HCT116 (cell line): ENCODE results near the gene OTUB2. TPM values are rescaled to one million over a fixed set of nuclear protein-coding genes. Genes with fewer than 3 reads are reported as not detected.

Experiments used
- ATAC-seq: fragments of 200-7000 bp; cut with Tn5 transposase; 2 replicates; pipeline ENCODE4 v1.9.1; 2020; ENCODE audit warnings: mild to moderate bottlenecking, moderate library complexity
- BruUV-seq: library from RNA; stranded (reverse); fragments of 400-500 nt; replicated peaks from 2 replicates; lab custom pipeline; 2021; lab: Mats Ljungman, UMichigan
- CTCF ChIA-PET: fragments of 300-600 bp; sonication (Branson Sonifier 250); formaldehyde crosslinking; loops from one replicate; lab custom pipeline; 2021; ENCODE audit warnings: antibody characterized with exemption; lab: Charles Lee
- POLR2A ChIA-PET: fragments of 300-600, 350-600 bp; sonication (Branson Sonifier 250); formaldehyde crosslinking; loops from one replicate; lab custom pipeline; 2021; ENCODE audit warnings: antibody characterized with exemption; lab: Charles Lee
- RAD21 ChIA-PET, 2 experiments: fragments of 300-600 bp; sonication (Branson Sonifier 250); formaldehyde crosslinking; loops; one replicate each; lab custom pipeline; 2023; ENCODE audit warnings: low total read pairs in 2 of 2; ENCODE audit not compliant: uncharacterized antibody in 2 of 2, unreplicated experiment in 2 of 2, low non-redundant PET in 1 of 2; lab: Charles Lee
- DNase-seq: peaks from one replicate; pipeline ENCODE4 v3.0.0-alpha.2; 2010; ENCODE audit warnings: low read depth, low spot score
- H2AFZ ChIP-seq: fragments of 200-600 bp; shearing (Covaris generic), sonication (generic); 2 replicates; pipeline ENCODE4 v1.6.1; 2017; ENCODE audit warnings: low read depth, mixed run types, mixed read lengths, antibody characterized with exemption, low read length; ENCODE audit not compliant: poor library complexity, severe bottlenecking
- H3K27ac ChIP-seq: 2 replicates; pipeline ENCODE4 v1.5.1; 2012; ENCODE audit warnings: low read depth, low read length
- H3K27me3 ChIP-seq: fragments of 200-600 bp; sonication (generic); 2 replicates; pipeline ENCODE4 v1.6.1; 2016; ENCODE audit warnings: mixed run types, low read length, mixed read lengths; ENCODE audit not compliant: insufficient read depth
- H3K36me3 ChIP-seq, 2 experiments: fragments of 200-500 bp in 1 of 2; fragments of 200-600 bp in 1 of 2; sonication (Bioruptor generic) in 1 of 2; sonication (generic) in 1 of 2; 2 replicates each; pipeline versions ENCODE4 v1.5.1 to v1.6.1; 2014 to 2016; ENCODE audit warnings: low read length in 2 of 2, inconsistent platforms in 1 of 2, mixed read lengths in 1 of 2, mixed run types in 1 of 2; ENCODE audit not compliant: insufficient read depth in 2 of 2, control insufficient read depth in 1 of 2
- H3K4me1 ChIP-seq, 2 experiments: fragments of 200-600 bp in 1 of 2; sonication (generic) in 1 of 2; 2 replicates each; pipeline versions ENCODE4 v1.5.1 to v1.6.1; 2012 to 2017; ENCODE audit warnings: low read length in 2 of 2, inconsistent platforms in 1 of 2, mild to moderate bottlenecking in 1 of 2, mixed read lengths in 1 of 2, mixed run types in 1 of 2, moderate library complexity in 1 of 2; ENCODE audit not compliant: insufficient read depth in 2 of 2, control insufficient read depth in 1 of 2
- H3K4me2 ChIP-seq: fragments of 200-600 bp; sonication (generic); 2 replicates; pipeline ENCODE4 v1.6.1; 2017; ENCODE audit warnings: mixed run types, low read length, mixed read lengths
- H3K4me3 ChIP-seq, 2 experiments: fragments of 200-600 bp in 1 of 2; sonication (generic) in 1 of 2; replicated peaks in 1 of 2; 2 replicates each; pipeline ENCODE4 v1.5.1; 2011 to 2016; ENCODE audit warnings: low read length in 2 of 2, control low read depth in 1 of 2, low read depth in 1 of 2, mild to moderate bottlenecking in 1 of 2, mixed read lengths in 1 of 2, mixed run types in 1 of 2
- H3K79me2 ChIP-seq: fragments of 200-600 bp; sonication (generic); 2 replicates; pipeline ENCODE4 v1.6.1; 2017; ENCODE audit warnings: mild to moderate bottlenecking, mixed run types, low read length, moderate library complexity, mixed read lengths; ENCODE audit not compliant: insufficient read depth
- H3K9ac ChIP-seq: fragments of 200-600 bp; sonication (generic); 2 replicates; pipeline ENCODE4 v1.6.1; 2016; ENCODE audit warnings: low read length, mixed read lengths
- H3K9me2 ChIP-seq: fragments of 200-600 bp; sonication (generic), shearing (Covaris generic); 2 replicates; pipeline ENCODE4 v1.6.1; 2017; ENCODE audit warnings: mixed run types, mild to moderate bottlenecking, moderate library complexity; ENCODE audit not compliant: insufficient read depth
- H3K9me3 ChIP-seq, 2 experiments: fragments of 200-500 bp in 1 of 2; fragments of 200-600 bp in 1 of 2; sonication (Bioruptor generic) in 1 of 2; sonication (generic) in 1 of 2; 2 replicates each; pipeline ENCODE4 v1.6.1; 2014 to 2017; ENCODE audit warnings: low read length in 2 of 2, mixed read lengths in 2 of 2, inconsistent platforms in 1 of 2, low read depth in 1 of 2, mild to moderate bottlenecking in 1 of 2, mixed run types in 1 of 2, moderate library complexity in 1 of 2; ENCODE audit not compliant: control insufficient read depth in 1 of 2, insufficient read depth in 1 of 2
- H4K20me1 ChIP-seq: fragments of 200-600 bp; sonication (generic), shearing (Covaris generic); 2 replicates; pipeline ENCODE4 v1.6.1; 2017; ENCODE audit warnings: mixed run types, mild to moderate bottlenecking, moderate library complexity; ENCODE audit not compliant: insufficient read depth
- ATF3 ChIP-seq: IDR thresholded peaks from 2 replicates; pipeline ENCODE4 v1.6.1; 2012
- CBX3 ChIP-seq: IDR thresholded peaks from 2 replicates; pipeline ENCODE4 v1.6.1; 2012; ENCODE audit warnings: low read depth
- CEBPB ChIP-seq: IDR thresholded peaks from 2 replicates; pipeline ENCODE4 v1.6.1; 2012; ENCODE audit warnings: low read depth
- EGR1 ChIP-seq: IDR thresholded peaks from 2 replicates; pipeline ENCODE4 v1.6.1; 2012; ENCODE audit warnings: low read depth
- EZH2phosphoT487 ChIP-seq: fragments of 200-600 bp; IDR thresholded peaks from 2 replicates; pipeline ENCODE4 v1.6.1; 2018; ENCODE audit warnings: antibody characterized with exemption, borderline replicate concordance
- POLR2A ChIP-seq: IDR thresholded peaks from 2 replicates; pipeline ENCODE4 v1.7.0; 2011; ENCODE audit warnings: borderline replicate concordance; ENCODE audit not compliant: insufficient read depth, insufficient read length; ENCODE audit errors: extremely low read depth
- RAD21 ChIP-seq: IDR thresholded peaks from 2 replicates; pipeline ENCODE4 v1.6.1; 2012; ENCODE audit warnings: low read depth, mild to moderate bottlenecking
- SIN3A ChIP-seq: IDR thresholded peaks from 2 replicates; pipeline ENCODE4 v1.6.1; 2012; ENCODE audit warnings: low read depth
- SP1 ChIP-seq: IDR thresholded peaks from 2 replicates; pipeline ENCODE4 v1.6.1; 2012; ENCODE audit warnings: low read depth
- SRF ChIP-seq: IDR thresholded peaks from 2 replicates; pipeline ENCODE4 v1.6.1; 2012; ENCODE audit warnings: low read depth
- ZBTB33 ChIP-seq: IDR thresholded peaks from 2 replicates; pipeline ENCODE4 v1.6.1; 2011; ENCODE audit warnings: mild to moderate bottlenecking, low read length, moderate library complexity; ENCODE audit not compliant: insufficient replicate concordance; ENCODE audit errors: extremely low read depth
- ZFX ChIP-seq: fragments of 450-650 bp; IDR thresholded peaks from 2 replicates; pipeline ENCODE4 v1.6.1; 2017
- ZNF274 ChIP-seq: fragments of 200-500 bp; sonication (Bioruptor generic); IDR thresholded peaks from 2 replicates; pipeline ENCODE4 v1.6.1; 2014; ENCODE audit warnings: mild to moderate bottlenecking, low read depth, low read length, inconsistent platforms
- intact Hi-C: fragments of 100-400 bp; cut with micrococcal nuclease; formaldehyde crosslinking; loops from 2 replicates; pipeline ENCODE4 v1.10.0; 2022
- total RNA-seq: library from RNA; stranded (reverse); gene quantifications from one replicate; pipeline ENCODE4 v1.2.1, GENCODE V29; 2021; ENCODE audit not compliant: unreplicated experiment

Gene OTUB2
- total RNA-seq, 1 experiment from 2014 or later, result 6.6 TPM

- POLR2A ChIA-PET, result no interaction called here
- H3K27ac ChIP-seq, result no peak overlapping the region
- H3K79me2 ChIP-seq, result no peaks in the 10 kb centered on the region; the same call in 1 of the 2 replicates
- H3K4me2 ChIP-seq, result no peak overlapping the region
- CTCF ChIA-PET, result interaction anchor here (0.7 kb wide), 1 partner anchor 14 kb away, joined by 3 read pairs; no protein-coding TSS in a partner anchor
- H3K4me3 ChIP-seq, result no peak overlapping the region
- H2AFZ ChIP-seq, result no peak overlapping the region
- H3K9ac ChIP-seq, result no peak overlapping the region
- RAD21 ChIA-PET, result no interaction called here
- ATAC-seq (no peak), DNase-seq (no peak)
- H3K27me3 ChIP-seq, result no peaks in the 10 kb centered on the region
- intact Hi-C loops, result no loop called here
- H3K9me3 ChIP-seq, result peaks cover 0 to 4% of the 10 kb centered on the region in 2 experiments; a peak in 1 of 4 replicates
- H3K4me1 ChIP-seq, result peaks cover 29 to 49% of the 10 kb centered on the region in 2 experiments
- H4K20me1 ChIP-seq, result no peaks in the 10 kb centered on the region
- no TSS peak for BruUV-seq
- no peaks in the 10 kb centered on the region for H3K9me2 ChIP-seq
- H3K36me3 ChIP-seq, result no peaks in the 10 kb centered on the region
- TF ChIP-seq POLR2A (no peak), EZH2phosphoT487 (no peak), CBX3 (no peak), ZNF274 (no peak), EGR1 (no peak), ATF3 (no peak), SRF (no peak), SP1 (no peak), ZBTB33 (no peak), CEBPB (no peak), SIN3A (no peak), ZFX (no peak), RAD21 (no peak)
Measured at GRCh38 chr14:94030571-94030970, 4.4 kb downstream of the OTUB2 start.
